Epithelial cell of proximal tubule (primary cell): ENCODE measurements around the gene NME9. TPM values are rescaled to one million over a fixed set of nuclear protein-coding genes. Genes with fewer than 3 reads are reported as not detected.

Source experiments
- DNase-seq: peaks from one replicate; pipeline ENCODE4 v3.0.0-alpha.2; 2011; ENCODE audit warnings: low read depth
- H3K4me3 ChIP-seq: 2 replicates; pipeline ENCODE4 v1.5.1; 2011; ENCODE audit warnings: low read depth, mild to moderate bottlenecking, low read length
- total RNA-seq: library from RNA; depleted of rRNA; stranded (reverse); fragments of >200 nt; gene quantifications from 2 replicates; pipeline ENCODE4 v1.2.3, GENCODE V29; 2015
- TF ChIP-seq, protein P1 (sequence below): conservative IDR thresholded peaks from 2 replicates; pipeline ENCODE4 v1.5.1; 2012; ENCODE audit warnings: low read depth, mild to moderate bottlenecking, low read length

The NME9 gene
- total RNA-seq, 1 donor from 2014 or later: not detected

DNA sequence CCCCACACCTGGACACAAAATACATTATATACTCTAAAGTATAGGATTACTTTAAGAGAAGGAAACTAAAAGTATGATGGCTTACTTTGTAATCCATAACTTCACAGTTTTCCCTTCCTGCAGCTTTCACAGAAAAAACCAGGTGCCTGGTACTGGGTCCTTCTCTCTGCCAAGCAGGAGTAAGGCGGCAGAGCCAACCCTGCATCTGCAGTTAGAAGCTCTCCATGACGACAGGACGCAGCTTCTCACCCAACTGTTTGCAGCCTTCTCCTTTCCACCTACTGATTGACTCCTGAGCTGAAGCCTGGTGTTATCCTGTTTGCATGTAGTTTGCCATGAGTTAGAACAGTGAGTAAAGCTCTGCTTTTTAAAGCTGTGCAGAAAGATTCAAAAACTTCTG, 25.4 kb upstream of the NME9 start:
- no peak for DNase-seq
- no peak overlapping the region for H3K4me3 ChIP-seq
- TF ChIP-seq, protein P1, sequence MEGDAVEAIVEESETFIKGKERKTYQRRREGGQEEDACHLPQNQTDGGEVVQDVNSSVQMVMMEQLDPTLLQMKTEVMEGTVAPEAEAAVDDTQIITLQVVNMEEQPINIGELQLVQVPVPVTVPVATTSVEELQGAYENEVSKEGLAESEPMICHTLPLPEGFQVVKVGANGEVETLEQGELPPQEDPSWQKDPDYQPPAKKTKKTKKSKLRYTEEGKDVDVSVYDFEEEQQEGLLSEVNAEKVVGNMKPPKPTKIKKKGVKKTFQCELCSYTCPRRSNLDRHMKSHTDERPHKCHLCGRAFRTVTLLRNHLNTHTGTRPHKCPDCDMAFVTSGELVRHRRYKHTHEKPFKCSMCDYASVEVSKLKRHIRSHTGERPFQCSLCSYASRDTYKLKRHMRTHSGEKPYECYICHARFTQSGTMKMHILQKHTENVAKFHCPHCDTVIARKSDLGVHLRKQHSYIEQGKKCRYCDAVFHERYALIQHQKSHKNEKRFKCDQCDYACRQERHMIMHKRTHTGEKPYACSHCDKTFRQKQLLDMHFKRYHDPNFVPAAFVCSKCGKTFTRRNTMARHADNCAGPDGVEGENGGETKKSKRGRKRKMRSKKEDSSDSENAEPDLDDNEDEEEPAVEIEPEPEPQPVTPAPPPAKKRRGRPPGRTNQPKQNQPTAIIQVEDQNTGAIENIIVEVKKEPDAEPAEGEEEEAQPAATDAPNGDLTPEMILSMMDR: no peak

DNA sequence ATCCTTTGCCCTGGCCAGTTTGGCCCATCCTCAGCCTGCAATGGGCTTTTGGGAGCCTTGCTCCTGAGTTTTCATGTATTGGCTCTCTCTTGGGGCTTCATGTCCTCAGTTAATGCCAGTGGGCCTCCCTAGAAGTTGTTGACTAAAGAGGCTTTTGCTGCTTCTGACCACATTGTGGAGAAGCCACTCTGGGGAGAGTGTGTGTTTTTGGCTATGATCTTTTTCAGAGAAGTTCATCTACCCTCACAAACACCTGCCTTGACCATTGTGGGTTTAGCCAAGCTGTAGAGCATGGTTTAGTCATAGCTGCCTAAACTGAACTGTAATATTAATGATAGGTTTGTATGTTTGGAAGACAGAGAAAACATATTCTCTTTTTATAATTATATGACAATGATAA, 24.7 kb upstream of the NME9 start:
- DNase-seq: no peak
- no peak overlapping the region for H3K4me3 ChIP-seq
- TF ChIP-seq, protein P1: no peak

DNA sequence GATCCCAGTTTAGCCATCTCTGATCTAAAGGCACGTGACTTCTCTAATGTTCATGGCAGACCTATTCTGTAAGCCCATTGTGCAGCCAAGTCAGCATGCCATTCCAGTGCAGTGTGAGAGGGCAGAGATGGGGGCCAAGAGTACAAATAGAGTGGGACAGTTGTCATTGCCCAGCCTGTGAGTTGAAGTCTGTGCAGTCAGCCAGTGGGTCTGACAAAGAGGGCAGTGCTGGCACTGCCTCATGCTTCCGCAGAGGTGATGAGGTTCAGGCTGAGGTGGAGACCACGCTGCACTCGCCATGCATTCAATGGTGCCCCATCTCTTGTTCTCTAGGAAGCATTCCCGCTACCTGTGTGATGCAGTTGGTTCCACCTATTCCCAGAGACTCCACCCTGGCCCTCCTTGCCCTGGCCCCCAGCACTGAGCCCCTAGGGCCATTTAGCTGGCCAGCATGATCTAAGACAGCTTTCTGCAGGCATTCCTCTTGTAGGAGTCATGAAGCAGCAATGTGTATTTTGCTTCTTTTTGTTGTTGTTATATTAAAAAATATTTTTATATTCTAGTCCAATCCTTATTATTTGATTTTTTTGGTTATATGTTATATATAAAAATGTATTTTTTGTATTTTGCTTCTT, 22.4 kb upstream of the NME9 start:
- H3K4me3 ChIP-seq: no peak overlapping the region
- TF ChIP-seq, protein P1: no peak
- no peak for DNase-seq

DNA sequence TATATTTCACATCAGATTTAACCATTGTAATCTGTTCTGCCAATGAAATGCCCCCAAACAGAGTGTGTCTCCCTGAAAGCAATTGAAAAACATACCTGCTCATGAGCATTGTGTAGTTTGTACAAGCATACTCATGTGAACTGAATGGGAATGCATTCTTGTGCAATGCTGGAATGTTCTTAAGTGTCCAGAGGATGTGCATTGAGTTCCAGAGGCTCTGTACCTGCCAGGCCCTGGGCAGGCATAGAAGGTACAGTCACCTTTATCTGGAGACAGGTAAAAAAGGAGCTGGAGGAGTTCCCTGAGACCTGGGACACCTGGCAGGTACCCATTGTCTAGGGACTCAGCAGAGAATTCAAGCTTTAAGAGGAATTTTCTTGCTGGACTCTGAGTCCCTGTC, 21.5 kb upstream of the NME9 start:
- H3K4me3 ChIP-seq: no peak overlapping the region
- TF ChIP-seq, protein P1: no peak
- no peak for DNase-seq

DNA sequence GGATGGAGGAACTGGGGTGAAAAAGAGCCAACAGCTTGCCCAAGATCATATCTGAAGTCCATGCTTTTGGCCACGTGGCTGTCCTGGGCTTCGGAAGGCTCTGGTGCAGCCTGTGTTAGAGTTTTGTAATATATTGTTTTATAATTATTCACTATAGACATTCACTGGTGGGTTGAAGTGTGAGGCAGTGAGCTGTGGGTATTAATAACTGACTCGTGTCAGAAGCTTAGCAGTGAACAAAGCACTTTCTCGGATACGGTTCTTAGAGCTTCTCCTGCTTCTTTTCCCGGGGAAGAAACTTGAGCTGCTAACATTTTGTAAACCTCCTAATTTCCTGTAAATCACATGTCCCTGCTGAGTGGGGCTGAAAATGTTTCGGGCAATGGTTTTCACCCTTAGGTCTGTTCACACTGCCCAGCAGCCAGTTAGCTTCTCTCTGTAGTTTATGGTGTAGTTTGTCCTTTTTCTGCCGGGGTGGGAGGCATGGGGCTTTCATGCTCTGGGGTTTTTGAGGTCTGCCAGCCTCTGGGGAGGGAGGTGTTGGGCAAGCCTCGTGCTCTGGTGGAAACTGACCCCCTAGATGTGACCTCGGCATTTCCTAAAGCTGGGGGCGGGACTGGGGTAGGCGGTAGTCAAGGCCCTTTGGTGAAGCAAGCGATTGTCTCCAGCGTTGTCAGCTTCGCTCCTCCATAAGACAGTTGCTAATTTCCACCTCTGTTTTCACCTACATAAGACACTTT, 20.4 kb upstream of the NME9 start:
- TF ChIP-seq, protein P1: no peak
- peak overlapping the region; percentile 82 for H3K4me3 ChIP-seq
- DNase-seq: no peak

DNA sequence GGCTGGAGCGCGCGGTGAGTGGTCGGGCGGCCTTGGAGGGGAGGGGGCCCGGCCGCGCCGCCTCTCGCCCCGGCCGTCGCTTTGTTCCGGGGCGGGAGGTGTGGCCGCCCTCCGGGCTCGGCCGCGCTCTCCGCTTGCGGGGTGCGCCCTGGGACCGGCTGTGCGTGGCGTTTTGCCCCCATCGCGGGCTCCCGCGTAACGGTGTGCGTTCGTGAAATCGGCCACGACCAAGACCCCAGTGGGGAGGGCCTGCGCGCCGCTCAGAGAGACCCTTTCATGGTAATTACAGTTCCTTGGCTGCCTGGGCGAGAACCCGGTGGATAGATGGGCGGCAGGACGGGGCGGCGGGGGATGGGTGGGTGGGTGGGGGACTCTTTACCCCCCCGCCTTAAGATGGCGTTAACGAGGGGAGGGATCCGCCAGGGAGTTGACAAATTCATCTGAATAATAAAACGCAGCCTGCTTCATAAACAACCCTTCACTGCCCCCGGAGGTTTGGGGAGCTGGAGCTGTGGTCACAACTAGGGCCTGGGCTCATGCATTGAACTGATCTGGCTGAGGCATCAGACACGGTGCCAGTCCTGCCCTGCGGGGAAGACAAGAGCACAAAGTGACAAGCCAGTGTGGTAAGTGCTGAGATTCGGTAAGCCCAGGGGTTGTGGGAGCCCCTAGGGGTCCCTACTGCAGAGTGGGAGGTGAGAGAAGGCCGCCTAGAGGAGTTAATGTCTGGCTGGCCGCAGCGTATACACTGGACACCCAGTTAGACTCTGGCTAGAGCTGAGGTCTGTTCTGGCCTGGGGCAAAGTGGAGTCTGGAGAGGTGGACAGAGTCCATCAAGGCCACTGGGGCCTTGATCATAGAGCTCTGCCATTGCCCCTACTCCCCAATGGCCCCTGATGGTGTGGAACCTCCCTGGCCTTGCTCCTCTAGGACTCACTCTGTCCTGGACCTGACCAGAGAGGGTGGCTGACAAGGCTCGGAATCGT, 19.4 kb upstream of the NME9 start:
- TF ChIP-seq, protein P1: no peak
- no peak for DNase-seq
- peak overlapping the region; percentile 82 for H3K4me3 ChIP-seq
